Liver (tissue), 9 donors: ENCODE measurements around the gene R3HDM1. TPM values are rescaled to one million over a fixed set of nuclear protein-coding genes. Genes with fewer than 3 reads are reported as not detected.

ENCODE experiments used
- DNase-seq: peaks from one replicate; pipeline ENCODE4 v3.0.0-alpha.2; 2017; ENCODE audit warnings: low spot score
- H3K27ac ChIP-seq, 2 donors: one replicate each; pipeline ENCODE4 v1.7.0; 2013; ENCODE audit warnings: inconsistent platforms in 2 of 2, low read length in 2 of 2, control low read depth in 1 of 2, low read depth in 1 of 2, mild to moderate bottlenecking in 1 of 2
- H3K27me3 ChIP-seq, 4 donors: one replicate each; pipeline versions ENCODE4 v1.6.1 to v1.7.0; 2013; ENCODE audit warnings: low read length in 3 of 4, inconsistent platforms in 1 of 4, mild to moderate bottlenecking in 1 of 4, moderate library complexity in 1 of 4; ENCODE audit not compliant: control insufficient read depth in 4 of 4, insufficient read depth in 4 of 4
- H3K36me3 ChIP-seq, 4 donors: one replicate each; pipeline versions ENCODE4 v1.6.1 to v1.7.0; 2013; ENCODE audit warnings: low read length in 3 of 4, mild to moderate bottlenecking in 3 of 4, low read depth in 1 of 4, moderate library complexity in 1 of 4; ENCODE audit not compliant: control insufficient read depth in 4 of 4, insufficient read depth in 3 of 4
- H3K4me1 ChIP-seq, 4 donors: one replicate each; pipeline versions ENCODE4 v1.6.1 to v1.7.0; 2013; ENCODE audit warnings: low read length in 3 of 4, mild to moderate bottlenecking in 3 of 4, moderate library complexity in 1 of 4; ENCODE audit not compliant: control insufficient read depth in 4 of 4, insufficient read depth in 4 of 4
- H3K4me3 ChIP-seq, 3 donors: one replicate each; pipeline versions ENCODE4 v1.6.1 to v1.7.0; 2013; ENCODE audit warnings: low read length in 3 of 3, control low read depth in 1 of 3, low read depth in 1 of 3, mild to moderate bottlenecking in 1 of 3
- H3K9ac ChIP-seq, 2 donors: one replicate each; pipeline ENCODE4 v1.7.0; 2013; ENCODE audit warnings: low read length in 2 of 2, mild to moderate bottlenecking in 2 of 2, moderate library complexity in 2 of 2, control low read depth in 1 of 2, low read depth in 1 of 2
- H3K9me3 ChIP-seq, 4 donors: one replicate each; pipeline versions ENCODE4 v1.6.1 to v1.7.0; 2013; ENCODE audit warnings: low read length in 3 of 4; ENCODE audit not compliant: control insufficient read depth in 4 of 4
- ATF3 ChIP-seq: IDR thresholded peaks from 2 replicates; pipeline ENCODE4 v1.6.1; 2016; ENCODE audit warnings: antibody characterized with exemption
- CTCF ChIP-seq: fragments of 150-350 bp; IDR thresholded peaks from 2 replicates; pipeline ENCODE4 v1.5.1; 2017; ENCODE audit warnings: improper control_type of control experiment, low read depth, low read length; ENCODE audit not compliant: missing input control
- EGR1 ChIP-seq, 2 donors: IDR thresholded peaks; 2 replicates each; pipeline ENCODE4 v1.6.1; 2016 to 2018; ENCODE audit warnings: antibody characterized with exemption in 2 of 2, low read depth in 2 of 2
- FOXA1 ChIP-seq: IDR thresholded peaks from 2 replicates; pipeline ENCODE4 v1.6.1; 2016; ENCODE audit warnings: antibody characterized with exemption
- FOXA2 ChIP-seq: IDR thresholded peaks from 2 replicates; pipeline ENCODE4 v1.6.1; 2016; ENCODE audit warnings: antibody characterized with exemption
- GABPA ChIP-seq, 2 donors: IDR thresholded peaks in 1 of 2; conservative IDR thresholded peaks in 1 of 2; 2 replicates each; pipeline ENCODE4 v1.6.1; 2016; ENCODE audit warnings: antibody characterized with exemption in 2 of 2, mild to moderate bottlenecking in 1 of 2, moderate library complexity in 1 of 2
- HNF4A ChIP-seq, 2 donors: conservative IDR thresholded peaks; 2 replicates each; pipeline ENCODE4 v1.6.1; 2016; ENCODE audit warnings: antibody characterized with exemption in 2 of 2, mild to moderate bottlenecking in 2 of 2
- HNF4G ChIP-seq: IDR thresholded peaks from 2 replicates; pipeline ENCODE4 v1.6.1; 2016; ENCODE audit warnings: antibody characterized with exemption
- JUND ChIP-seq, 2 donors: IDR thresholded peaks; 2 replicates each; pipeline ENCODE4 v1.6.1; 2016; ENCODE audit warnings: antibody characterized with exemption in 2 of 2
- MAX ChIP-seq: IDR thresholded peaks from 2 replicates; pipeline ENCODE4 v1.6.1; 2016; ENCODE audit warnings: antibody characterized with exemption
- NR2F2 ChIP-seq: IDR thresholded peaks from 2 replicates; pipeline ENCODE4 v1.6.1; 2016; ENCODE audit warnings: antibody characterized with exemption
- RAD21 ChIP-seq, 2 donors: IDR thresholded peaks; 2 replicates each; pipeline ENCODE4 v1.6.1; 2016; ENCODE audit warnings: antibody characterized with exemption in 2 of 2, mild to moderate bottlenecking in 2 of 2
- REST ChIP-seq: IDR thresholded peaks from 2 replicates; pipeline ENCODE4 v1.6.1; 2016; ENCODE audit warnings: antibody characterized with exemption, mild to moderate bottlenecking
- RXRA ChIP-seq, 2 donors: IDR thresholded peaks; 2 replicates each; pipeline ENCODE4 v1.6.1; 2017 to 2018; ENCODE audit warnings: antibody characterized with exemption in 2 of 2, mild to moderate bottlenecking in 1 of 2
- SP1 ChIP-seq: IDR thresholded peaks from 2 replicates; pipeline ENCODE4 v1.6.1; 2018; ENCODE audit warnings: antibody characterized with exemption, mild to moderate bottlenecking
- TAF1 ChIP-seq: conservative IDR thresholded peaks from 2 replicates; pipeline ENCODE4 v1.6.1; 2016; ENCODE audit warnings: antibody characterized with exemption, mild to moderate bottlenecking
- YY1 ChIP-seq: IDR thresholded peaks from 2 replicates; pipeline ENCODE4 v1.6.1; 2016; ENCODE audit warnings: antibody characterized with exemption, mild to moderate bottlenecking
- ZBTB33 ChIP-seq: IDR thresholded peaks from 2 replicates; pipeline ENCODE4 v1.6.1; 2016; ENCODE audit warnings: antibody characterized with exemption
- WGBS: extraction: QIAGEN DNeasy Blood & Tissue Kit; methylation state at CpG from one replicate; pipeline ENCODE4 v1.1.7; 2013; 5-methylcytosine and 5-hydroxymethylcytosine counted together
- polyA plus RNA-seq, 2 donors: library from polyadenylated mRNA; stranded (reverse) in 1 of 2; unstranded in 1 of 2; fragments of 200-250 nt in 1 of 2; fragments of >200 nt in 1 of 2; fragmentation: Nextera tagmentation in 1 of 2; extraction: Ambion mirVana in 1 of 2; gene quantifications; one replicate each; pipeline versions ENCODE4 v1.2.1 to v1.2.3, GENCODE V29; 2013 to 2015
- total RNA-seq, 2 donors: library from RNA; depleted of rRNA; stranded (reverse); fragments of >200 nt; gene quantifications; one replicate each; pipeline ENCODE4 v1.2.3, GENCODE V29; 2014
- donor health status: healthy.
- donor health status: healthy.
- donor health status: healthy.
- donor health status: healthy.
- donor health status: healthy.

Gene R3HDM1
- total and polyA plus RNA-seq, 4 donors: 6.0 to 10.0 (median 8.8) TPM

GRCh38 chr2:135741043-135741394 is 209.7 kb downstream of the R3HDM1 start:
- WGBS: 83% methylated on average over 11 of the region's 11 CpGs
- TF ChIP-seq GABPA (IDR thresholded peaks at IDR 0.05 in 1 of 2, conservative IDR thresholded peaks at IDR 0.05 in 1 of 2) (no peak), JUND (IDR thresholded peaks at IDR 0.05) (no peak), FOXA1 (no peak), HNF4G (no peak), RXRA (IDR thresholded peaks at IDR 0.05) (no peak), REST (no peak), ZBTB33 (no peak), SP1 (no peak), NR2F2 (no peak), CTCF (no peak), TAF1 (no peak), MAX (no peak), FOXA2 (no peak), YY1 (no peak), EGR1 (IDR thresholded peaks at IDR 0.05; ENCODE audit: low read depth in 2 of 2) (no peak), HNF4A (conservative IDR thresholded peaks at IDR 0.05) (no peak), RAD21 (IDR thresholded peaks at IDR 0.05) (no peak), ATF3 (no peak)
- Histone ChIP-seq H3K4me1 (peaks cover 0 to 21% (median 4%) of the 10 kb centered on the region in 4 donors), H3K9me3 (no peaks in the 10 kb centered on the region), H3K9ac (no peak overlapping the region), H3K4me3 (peak overlapping the region in 1 of 3 donors; percentile 27), H3K27ac (no peak overlapping the region), H3K27me3 (no peaks in the 10 kb centered on the region), H3K36me3 (no peaks in the 10 kb centered on the region)
- DNase-seq: no peak
